HEK293 (cell line): ENCODE data around the gene SMIM30.

Experiments used
- SALL2 ChIP-seq: fragments of 450-650 bp; formaldehyde crosslinking; IDR thresholded peaks from 2 replicates; pipeline ENCODE4 v1.5.0; 2017; ENCODE audit warnings: missing biosample characterization, mild to moderate bottlenecking, missing genetic modification characterization, borderline replicate concordance
- ZNF184 ChIP-seq: fragments of 450-650 bp; IDR thresholded peaks from 2 replicates; pipeline ENCODE4 v1.5.1; 2018; ENCODE audit warnings: missing biosample characterization, mild to moderate bottlenecking, missing genetic modification characterization

GRCh38 chr7:113122744-113123143, 4.4 kb upstream of the SMIM30 start:
- TF ChIP-seq ZNF184 (tag by site-specific recombination) (no peak), SALL2 (tag by site-specific recombination) (no peak)
